NCI-H345 treated with DMSO at 0.1 percent for 48 hours (cell line): ENCODE measurements around the gene TUBA1A.
"Not testable (repeated sequence)": the region's sequence is repeated elsewhere in the genome, so short reads cannot be mapped to it uniquely, and the experiment has no call there.

ENCODE experiments used
- DNase-seq: peaks from one replicate; lab custom pipeline; 2025; ENCODE audit not compliant: unreplicated experiment; lab: John Stamatoyannopoulos, UW

Gene TUBA1A

DNA sequence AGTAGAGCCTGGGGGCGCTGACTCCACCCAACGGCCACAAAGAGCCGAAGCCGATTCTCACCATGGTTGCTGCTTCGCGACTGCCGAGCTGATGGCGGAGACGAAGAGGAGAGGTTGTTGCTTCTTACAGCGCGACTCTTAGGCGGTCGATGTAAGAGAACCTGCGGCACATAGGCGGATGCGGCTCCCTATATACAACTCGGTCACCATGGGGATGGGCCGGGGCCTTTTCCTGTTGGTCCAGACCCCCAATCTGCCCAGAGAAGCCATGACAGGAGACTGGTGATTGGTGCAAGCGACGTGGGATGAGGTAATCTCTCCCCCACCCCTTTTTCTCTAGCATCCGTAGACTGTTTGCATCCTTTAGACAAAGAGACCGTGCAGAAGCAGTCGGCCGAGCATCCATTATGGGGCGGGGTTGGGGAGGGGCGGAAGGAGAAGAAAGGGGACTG is at the start of gene TUBA1A:
TSS of gene TUBA1A (minus strand) at position 165 of the 452 bp plus-strand sequence. CDS start at position 64, 101 bp downstream.
- DNase-seq, result peak; percentile 67

DNA sequence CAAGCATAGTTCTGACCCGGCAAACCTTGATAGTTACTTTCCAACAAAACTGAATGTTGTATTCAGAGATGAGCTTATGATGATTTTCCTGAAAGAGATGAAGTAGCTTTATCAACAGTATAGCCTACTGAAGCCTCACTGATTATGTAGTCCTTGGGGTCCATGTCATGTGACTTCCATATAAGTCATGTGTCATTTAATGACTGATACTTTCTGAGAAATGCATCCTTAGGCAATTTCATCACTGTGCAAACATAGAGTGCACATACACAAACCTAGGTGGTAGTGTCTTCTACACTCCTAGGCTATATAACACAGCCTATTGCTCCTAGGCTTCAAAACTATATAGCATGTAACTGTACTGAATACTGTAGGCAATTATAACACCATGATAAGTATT is 47.5 kb upstream of the TUBA1A start:
- no peak for DNase-seq

DNA sequence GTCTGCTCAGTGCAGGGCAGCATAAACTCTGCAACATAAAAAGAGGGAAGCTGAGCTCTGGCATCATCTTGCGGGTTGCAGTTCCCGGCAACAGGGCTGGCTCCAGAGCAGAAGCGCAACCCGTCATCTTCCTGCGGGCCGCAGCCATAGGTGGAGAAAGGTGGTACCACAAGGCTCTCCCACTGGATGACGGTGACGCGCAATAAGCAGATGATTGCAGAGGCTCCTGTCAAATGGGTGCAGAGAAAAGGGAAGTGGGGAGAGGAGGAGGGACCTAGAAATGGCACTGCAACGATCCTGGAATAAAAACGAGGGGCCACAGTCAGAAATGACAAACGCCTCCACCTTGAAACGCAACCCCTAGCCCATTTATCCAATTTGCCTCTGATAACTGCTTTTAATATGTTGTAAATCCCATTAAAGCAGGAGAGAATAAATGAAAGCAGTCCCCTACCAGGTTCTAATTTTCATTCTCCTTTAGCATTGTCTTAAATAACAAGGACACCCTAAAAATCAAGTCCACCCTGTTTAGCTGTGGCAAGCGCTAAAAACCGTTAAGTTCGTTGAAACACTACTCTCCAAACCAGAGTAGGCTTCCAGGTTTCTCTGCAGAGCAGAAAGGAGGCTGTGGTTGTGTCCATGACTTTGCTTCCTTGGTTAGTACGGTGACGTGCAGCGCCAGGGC is 45.1 kb upstream of the TUBA1A start:
- DNase-seq, result peak; percentile 65

DNA sequence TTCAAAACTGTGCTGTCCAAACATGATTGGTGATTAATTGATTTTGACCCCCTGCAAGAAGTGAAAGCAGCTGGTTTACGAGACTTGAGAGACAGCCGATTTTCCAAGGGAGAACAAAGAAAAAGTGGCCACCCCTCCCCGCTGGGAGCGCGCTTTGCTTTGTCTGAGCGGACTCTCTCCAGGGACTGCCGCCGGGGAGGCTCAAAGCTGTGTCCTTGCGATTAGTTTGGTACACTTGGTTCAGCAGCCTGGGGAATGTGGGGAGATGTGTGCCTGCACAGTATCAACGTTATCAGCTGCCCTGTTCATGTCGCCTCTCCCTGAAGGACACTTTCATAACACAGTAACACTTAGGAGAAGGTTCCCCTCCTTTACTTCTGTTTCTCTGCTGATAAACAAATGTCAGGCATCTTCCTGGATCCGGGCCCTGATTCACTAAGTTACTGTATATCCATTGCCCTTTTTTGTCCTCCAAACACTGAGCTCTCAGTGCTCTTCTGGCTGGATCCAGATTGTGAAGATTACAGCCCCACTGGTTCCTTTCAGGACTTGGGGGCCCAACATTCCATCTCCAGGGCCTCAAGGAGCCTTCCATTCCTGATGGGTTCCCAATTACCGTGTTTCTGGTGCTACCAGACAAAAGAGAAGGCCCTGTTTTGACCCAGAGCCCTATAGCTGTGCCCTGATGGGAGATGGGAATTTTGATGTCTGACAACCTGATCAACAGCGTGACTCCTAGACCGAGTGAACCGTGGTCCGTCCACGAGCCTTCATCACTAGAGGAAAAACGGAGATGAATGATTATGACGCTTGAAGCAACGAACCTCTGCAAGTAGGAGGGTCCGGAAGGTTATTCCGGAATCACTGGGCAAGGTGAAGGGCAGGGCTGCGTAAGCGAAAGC is 44.3 kb upstream of the TUBA1A start:
- DNase-seq, result peak; percentile 13

DNA sequence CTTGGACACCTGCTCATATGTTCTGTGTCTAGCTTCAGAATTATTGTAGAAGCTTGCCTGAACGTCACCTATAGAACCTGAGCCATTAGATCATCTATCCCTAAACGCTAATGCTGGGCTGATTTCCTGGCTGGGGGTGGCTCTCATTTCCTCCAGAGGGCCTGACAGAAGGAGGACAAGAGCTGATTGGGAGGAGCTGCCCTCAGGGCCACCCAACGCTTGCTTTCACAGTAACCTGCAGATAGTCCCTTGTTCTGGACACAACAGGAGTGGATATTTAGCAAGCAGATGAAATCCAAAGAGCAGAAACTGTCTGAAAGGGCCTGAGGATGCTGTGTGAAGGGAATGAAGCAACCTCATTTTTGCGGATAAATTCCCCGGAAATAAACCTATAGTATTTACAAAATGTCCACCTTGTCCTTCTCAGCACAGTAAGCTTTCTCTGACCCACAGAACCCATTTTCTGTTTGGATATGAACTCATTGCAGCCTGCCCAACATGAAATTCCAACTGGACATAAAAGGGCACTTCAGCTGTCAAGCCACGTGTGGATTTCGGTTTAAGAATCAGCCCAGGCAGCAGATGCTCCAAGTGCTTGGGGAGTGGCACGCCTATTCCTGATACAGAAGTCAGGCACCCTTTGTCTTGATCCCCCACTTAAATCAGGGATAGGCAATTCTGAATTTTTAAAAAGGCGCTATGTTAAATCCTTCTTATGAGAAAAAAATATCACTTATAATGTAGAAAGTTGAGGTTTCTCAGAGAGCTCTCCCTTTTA is 43.2 kb upstream of the TUBA1A start:
- DNase-seq, result peak; percentile 15

- no peak for DNase-seq
These were observed 41.9 kb upstream of the TUBA1A start for GRCh38 chr12:49230805-49231194.

DNA sequence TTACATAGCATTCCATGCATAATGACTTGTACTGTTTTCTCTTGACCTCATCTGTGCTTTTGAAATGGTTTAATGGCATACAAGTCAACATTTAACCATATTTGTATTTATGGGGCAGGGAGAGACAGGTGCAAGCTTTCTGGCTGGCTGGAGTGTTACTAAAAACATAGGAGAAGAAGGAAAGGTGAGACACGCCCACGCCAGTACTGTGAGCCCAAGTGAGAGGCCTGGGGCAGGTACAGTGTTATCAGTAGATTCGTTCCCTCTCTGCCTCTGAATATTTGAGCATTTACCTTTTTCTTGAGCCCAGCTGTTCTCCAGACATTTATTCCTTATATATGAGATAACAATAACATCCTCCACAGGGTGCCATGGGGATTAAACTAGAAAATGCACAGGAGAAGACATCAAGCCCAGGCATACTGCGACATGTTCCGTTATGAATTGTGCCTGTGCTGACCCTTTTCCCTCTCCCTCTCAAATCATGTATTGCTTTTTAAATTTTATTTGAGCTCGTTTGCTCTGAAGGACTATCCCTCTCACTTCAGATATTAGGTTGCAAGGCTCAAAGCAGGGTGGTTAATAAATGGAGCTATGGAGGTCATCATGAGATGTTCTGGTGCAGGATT is 41.4 kb upstream of the TUBA1A start:
- peak; percentile 20 for DNase-seq

DNA sequence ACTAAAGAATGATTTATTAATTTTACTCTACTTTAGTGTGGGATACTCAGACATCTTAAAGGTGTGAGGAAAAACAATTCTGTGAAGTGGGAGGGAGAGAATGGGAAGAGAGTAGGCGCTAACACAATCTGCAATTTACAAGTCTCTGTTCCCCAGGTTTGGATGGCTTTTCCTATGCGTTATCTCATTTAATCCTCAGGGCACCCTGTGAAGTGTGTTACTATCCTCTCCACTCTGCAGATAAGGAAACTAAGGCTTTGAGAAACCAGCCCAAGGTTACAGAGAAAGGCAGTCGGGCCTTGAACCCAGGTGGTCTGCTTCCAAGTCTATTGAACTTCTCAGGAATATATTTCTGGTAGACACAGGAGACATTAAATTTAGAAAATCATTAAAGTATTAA is 39.8 kb upstream of the TUBA1A start:
- no peak for DNase-seq

DNA sequence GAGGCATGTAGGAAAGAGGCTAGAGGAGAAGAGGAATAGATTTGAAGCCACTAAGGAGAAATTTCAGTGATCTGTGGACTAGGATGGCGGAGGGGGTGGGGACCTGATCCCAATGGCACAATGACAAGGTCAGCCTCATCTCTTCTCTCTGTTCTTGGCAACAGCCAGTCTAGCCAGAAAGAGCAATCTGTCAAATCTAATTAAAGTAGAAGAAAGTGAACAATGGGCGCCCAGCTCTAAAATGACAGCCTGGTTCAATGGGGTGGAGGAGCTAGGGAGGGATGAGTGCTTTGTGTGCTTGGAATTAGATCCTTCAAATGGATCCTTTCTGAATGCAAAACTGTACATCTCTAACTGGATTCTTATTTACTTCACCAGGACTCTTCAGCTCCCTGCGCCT is 38.8 kb upstream of the TUBA1A start:
- no peak for DNase-seq

- DNase-seq, result no peak
These were observed 36.8 kb upstream of the TUBA1A start for GRCh38 chr12:49225576-49226166.

GRCh38 chr12:49223590-49224369 is 34.9 kb upstream of the TUBA1A start:
- DNase-seq, result no peak

GRCh38 chr12:49223122-49223521 is 34.2 kb upstream of the TUBA1A start:
- DNase-seq, result no peak

DNA sequence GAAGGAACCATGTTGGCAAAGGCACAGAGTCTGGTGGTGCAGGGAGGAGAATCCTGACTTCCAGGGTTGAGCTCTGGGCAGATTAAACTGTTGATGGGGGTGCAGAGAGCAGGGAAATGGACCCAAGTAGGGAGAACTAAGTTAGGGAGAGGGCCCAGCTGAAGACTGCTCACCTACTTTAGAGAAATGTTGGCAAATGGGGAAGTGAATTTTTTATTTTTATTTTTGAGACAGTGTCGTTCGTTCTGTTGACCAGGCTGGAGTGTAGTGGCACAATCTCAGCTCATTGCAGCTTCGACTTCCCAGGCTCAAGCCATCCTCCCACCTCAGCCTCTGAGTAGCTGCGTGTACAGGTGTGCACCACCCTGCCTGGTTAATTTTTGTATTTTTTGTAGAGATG is 32.1 kb upstream of the TUBA1A start:
- DNase-seq, result no peak

DNA sequence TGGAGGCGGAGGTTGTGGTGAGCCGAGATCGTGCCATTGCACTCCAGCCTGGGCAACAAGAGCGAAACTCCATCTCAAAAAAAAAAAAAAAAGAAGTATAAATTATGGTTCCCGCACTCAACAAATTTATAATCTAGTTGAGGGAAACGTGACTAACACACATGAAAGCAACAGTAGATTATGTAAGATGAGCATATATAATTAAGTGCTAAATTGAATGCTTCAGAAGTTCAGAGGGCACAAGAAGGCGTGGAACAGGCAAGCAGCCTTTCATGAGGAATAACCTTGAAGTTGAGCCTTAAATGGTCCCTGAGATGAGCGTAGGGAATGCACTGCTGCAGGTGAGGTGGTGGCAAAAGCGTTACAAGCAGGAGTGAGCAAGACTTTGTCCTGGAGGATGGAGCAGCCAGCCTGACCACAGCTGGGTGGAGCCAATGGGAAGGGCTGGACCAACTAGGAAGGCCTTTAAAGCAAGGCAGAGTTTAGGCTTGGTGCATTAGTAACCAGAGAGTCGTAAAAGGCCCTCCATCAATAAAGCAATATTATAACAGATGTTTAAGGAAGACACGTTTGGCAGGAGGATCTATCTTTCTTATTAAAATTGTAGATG is 30.6 kb upstream of the TUBA1A start:
- DNase-seq, result no peak

- DNase-seq, result no peak
These were observed 23.7 kb upstream of the TUBA1A start for GRCh38 chr12:49212572-49212971.

GRCh38 chr12:49210703-49211102 is 21.8 kb upstream of the TUBA1A start:
- DNase-seq, result not testable (repeated sequence)

GRCh38 chr12:49208676-49209075 is 19.8 kb upstream of the TUBA1A start:
- DNase-seq, result no peak

GRCh38 chr12:49208146-49208545 is 19.3 kb upstream of the TUBA1A start:
- DNase-seq, result no peak

DNA sequence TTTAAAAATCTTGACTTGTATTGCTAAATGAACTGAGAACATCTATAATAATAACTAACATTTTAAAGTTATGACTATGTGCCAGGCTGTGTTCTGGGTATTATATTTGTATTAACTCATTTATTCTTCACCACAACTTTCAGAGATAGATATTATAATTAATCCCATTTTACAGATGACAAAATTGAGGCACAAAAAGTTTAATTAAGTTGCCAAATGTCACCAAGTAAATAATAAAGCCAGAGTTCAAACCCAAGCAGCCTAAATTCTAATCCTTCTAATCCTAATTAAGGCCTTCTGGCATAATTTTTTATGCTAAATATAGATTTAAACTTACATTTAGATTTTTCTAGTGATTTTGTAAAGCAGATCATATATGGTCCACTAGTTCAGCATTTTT is 17.5 kb upstream of the TUBA1A start:
- DNase-seq, result no peak
